Kidney (tissue), 14 donors: ENCODE measurements around the gene SLC34A3. TPM values are rescaled to one million over a fixed set of nuclear protein-coding genes. Genes with fewer than 3 reads are reported as not detected.
"Not testable (repeated sequence)": the region's sequence is repeated elsewhere in the genome, so short reads cannot be mapped to it uniquely, and the experiment has no call there.

Experiments
- DNase-seq, 5 donors: peaks; one replicate each; pipeline ENCODE4 v3.0.0-alpha.2; 2013 to 2020
- FAIRE-seq: peaks from 2 replicates; lab custom pipeline; 2012; peaks lifted over from hg19 to GRCh38; lab: Jason Lieb, UNC
- H3K27ac ChIP-seq, 2 donors: one replicate each; pipeline ENCODE4 v1.7.0; 2013; ENCODE audit warnings: low read depth in 2 of 2, low read length in 2 of 2, inconsistent platforms in 1 of 2
- H3K27me3 ChIP-seq: one replicate; pipeline ENCODE4 v1.7.1; 2013; ENCODE audit warnings: low read length, inconsistent platforms; ENCODE audit not compliant: control insufficient read depth, insufficient read depth
- H3K36me3 ChIP-seq, 3 donors: one replicate each; pipeline versions ENCODE4 v1.7.0 to v1.7.1; 2013; ENCODE audit warnings: low read length in 3 of 3, control low read depth in 1 of 3, inconsistent platforms in 1 of 3; ENCODE audit not compliant: insufficient read depth in 3 of 3, control insufficient read depth in 2 of 3
- H3K4me1 ChIP-seq, 3 donors: one replicate each; pipeline versions ENCODE4 v1.7.0 to v1.7.1; 2013; ENCODE audit warnings: low read length in 3 of 3, inconsistent platforms in 1 of 3, low read depth in 1 of 3; ENCODE audit not compliant: control insufficient read depth in 2 of 3, insufficient read depth in 2 of 3
- H3K4me3 ChIP-seq, 3 donors: one replicate each; pipeline versions ENCODE4 v1.7.0 to v1.8.1; 2013; ENCODE audit warnings: low read length in 3 of 3, control low read depth in 1 of 3, inconsistent platforms in 1 of 3
- H3K9ac ChIP-seq, 3 donors: one replicate each; pipeline versions ENCODE4 v1.7.0 to v1.7.1; 2013; ENCODE audit warnings: low read length in 3 of 3, control low read depth in 1 of 3, inconsistent platforms in 1 of 3
- H3K9me3 ChIP-seq, 3 donors: one replicate each; pipeline versions ENCODE4 v1.7.0 to v1.7.1; 2013; ENCODE audit warnings: low read length in 3 of 3, control low read depth in 1 of 3, inconsistent platforms in 1 of 3; ENCODE audit not compliant: control insufficient read depth in 2 of 3, insufficient read depth in 1 of 3
- intact Hi-C: fragments of 100-400 bp; cut with DNase I; formaldehyde crosslinking; loops from one replicate; pipeline ENCODE4 v1.11.1; 2022
- polyA plus RNA-seq: library from polyadenylated mRNA; stranded (reverse); fragments of 350-450 nt; fragmentation: Illumina TruSeq; extraction: RNeasy Lipid Tissue Mini Kit (QIAGEN cat#74804); gene quantifications from one replicate; pipeline ENCODE4 v1.2.3, GENCODE V29; 2014; ENCODE audit warnings: low read depth, low replicate concordance; ENCODE audit not compliant: insufficient read depth
- total RNA-seq: library from RNA; stranded (reverse); fragmentation: NEBNext Ultra II Directional; extraction: Animal tissue kit (Norgen Biotek cat#: 25700); gene quantifications from one replicate; pipeline ENCODE4 v1.2.1, GENCODE V29; 2021
- TF ChIP-seq, protein P1 (sequence below): IDR thresholded peaks from 3 replicates; pipeline ENCODE4 v1.5.1; 2012; ENCODE audit warnings: mild to moderate bottlenecking, moderate library complexity, borderline replicate concordance; ENCODE audit not compliant: insufficient read depth; ENCODE audit errors: extremely low read depth
- donor health status: control.
- donor health status: control.
- donor health status: control.
- donor health status: control.
- donor health status: control.
- donor health status: DM: yes; HTN: yes; CAD: no.
- donor health status: Normal renal cell carcinoma (clear cell type).

Gene SLC34A3
- total and polyA plus RNA-seq, 2 donors from 2014 or later = 0.13 to 36.0 TPM

- intact Hi-C loops = no loop called here
- Histone ChIP-seq H3K4me3 (peak within 1 kb of the TSS; percentile 48 to 76 (median 70)), H3K4me1 (peaks cover 0 to 23% (median 11%) of the 10 kb centered on the region in 3 donors), H3K9me3 (no peaks in the 10 kb centered on the region), H3K27ac (peak within 1 kb of the TSS; percentile 91 to 98), H3K9ac (peak within 1 kb of the TSS; percentile 22 to 77 (median 73)), H3K36me3 (peaks cover 2 to 13% (median 6%) of the 10 kb centered on the region in 3 donors), H3K27me3 (no peaks in the 10 kb centered on the region)
- TF ChIP-seq, protein P1, sequence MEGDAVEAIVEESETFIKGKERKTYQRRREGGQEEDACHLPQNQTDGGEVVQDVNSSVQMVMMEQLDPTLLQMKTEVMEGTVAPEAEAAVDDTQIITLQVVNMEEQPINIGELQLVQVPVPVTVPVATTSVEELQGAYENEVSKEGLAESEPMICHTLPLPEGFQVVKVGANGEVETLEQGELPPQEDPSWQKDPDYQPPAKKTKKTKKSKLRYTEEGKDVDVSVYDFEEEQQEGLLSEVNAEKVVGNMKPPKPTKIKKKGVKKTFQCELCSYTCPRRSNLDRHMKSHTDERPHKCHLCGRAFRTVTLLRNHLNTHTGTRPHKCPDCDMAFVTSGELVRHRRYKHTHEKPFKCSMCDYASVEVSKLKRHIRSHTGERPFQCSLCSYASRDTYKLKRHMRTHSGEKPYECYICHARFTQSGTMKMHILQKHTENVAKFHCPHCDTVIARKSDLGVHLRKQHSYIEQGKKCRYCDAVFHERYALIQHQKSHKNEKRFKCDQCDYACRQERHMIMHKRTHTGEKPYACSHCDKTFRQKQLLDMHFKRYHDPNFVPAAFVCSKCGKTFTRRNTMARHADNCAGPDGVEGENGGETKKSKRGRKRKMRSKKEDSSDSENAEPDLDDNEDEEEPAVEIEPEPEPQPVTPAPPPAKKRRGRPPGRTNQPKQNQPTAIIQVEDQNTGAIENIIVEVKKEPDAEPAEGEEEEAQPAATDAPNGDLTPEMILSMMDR = no peak
- peak; percentile 99 for FAIRE-seq
- DNase-seq = peak; percentile 99 to 100 (median 100)
Measured at GRCh38 chr9:137240841-137241489, 10.3 kb downstream of the SLC34A3 start, which contains the start of gene TUBB4B. TSS of gene TUBB4B (plus strand) at chr9:137241287. CDS start at chr9:137241361, 74 bp downstream.

GRCh38 chr9:137241490-137242268 lies 11.0 kb downstream of the SLC34A3 start:
- DNase-seq (peak in 1 of 5 donors; percentile 90), FAIRE-seq (no peak)
- peak overlapping the region; percentile 22 to 77 (median 71) for H3K9ac ChIP-seq
- H3K4me3 ChIP-seq = peak overlapping the region; percentile 48 to 76 (median 70)
- no peaks in the 10 kb centered on the region for H3K27me3 ChIP-seq
- H3K4me1 ChIP-seq = peaks cover 0 to 19% (median 11%) of the 10 kb centered on the region in 3 donors
- peaks cover 2 to 13% (median 6%) of the 10 kb centered on the region in 3 donors for H3K36me3 ChIP-seq
- H3K27ac ChIP-seq = peak overlapping the region; percentile 83 to 90
- TF ChIP-seq, protein P1 = no peak
- no peaks in the 10 kb centered on the region for H3K9me3 ChIP-seq
- intact Hi-C loops = no loop called here

DNA sequence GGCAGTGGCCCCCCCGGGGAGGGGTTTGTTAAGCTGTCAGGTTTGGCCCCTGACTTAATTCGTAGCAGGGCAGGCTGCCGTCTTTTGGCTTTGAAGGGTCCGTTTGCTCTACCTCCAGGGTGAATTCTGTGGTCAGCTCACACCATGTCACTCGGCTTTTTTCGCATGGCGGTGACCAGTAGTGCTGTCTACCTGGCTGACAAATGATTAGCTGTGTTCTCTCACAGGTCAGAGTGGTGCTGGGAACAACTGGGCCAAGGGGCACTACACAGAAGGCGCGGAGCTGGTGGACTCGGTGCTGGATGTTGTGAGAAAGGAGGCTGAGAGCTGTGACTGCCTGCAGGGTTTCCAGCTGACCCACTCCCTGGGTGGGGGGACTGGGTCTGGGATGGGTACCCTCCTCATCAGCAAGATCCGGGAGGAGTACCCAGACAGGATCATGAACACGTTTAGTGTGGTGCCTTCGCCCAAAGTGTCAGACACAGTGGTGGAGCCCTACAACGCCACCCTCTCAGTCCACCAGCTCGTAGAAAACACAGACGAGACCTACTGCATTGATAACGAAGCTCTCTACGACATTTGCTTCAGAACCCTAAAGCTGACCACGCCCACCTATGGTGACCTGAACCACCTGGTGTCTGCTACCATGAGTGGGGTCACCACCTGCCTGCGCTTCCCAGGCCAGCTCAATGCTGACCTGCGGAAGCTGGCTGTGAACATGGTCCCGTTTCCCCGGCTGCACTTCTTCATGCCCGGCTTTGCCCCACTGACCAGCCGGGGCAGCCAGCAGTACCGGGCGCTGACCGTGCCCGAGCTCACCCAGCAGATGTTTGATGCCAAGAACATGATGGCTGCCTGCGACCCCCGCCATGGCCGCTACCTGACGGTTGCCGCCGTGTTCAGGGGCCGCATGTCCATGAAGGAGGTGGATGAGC lies 11.8 kb downstream of the SLC34A3 start:
- peak overlapping the region; percentile 78 to 83 for H3K27ac ChIP-seq
- peaks cover 0 to 16% (median 11%) of the 10 kb centered on the region in 3 donors for H3K4me1 ChIP-seq

DNA sequence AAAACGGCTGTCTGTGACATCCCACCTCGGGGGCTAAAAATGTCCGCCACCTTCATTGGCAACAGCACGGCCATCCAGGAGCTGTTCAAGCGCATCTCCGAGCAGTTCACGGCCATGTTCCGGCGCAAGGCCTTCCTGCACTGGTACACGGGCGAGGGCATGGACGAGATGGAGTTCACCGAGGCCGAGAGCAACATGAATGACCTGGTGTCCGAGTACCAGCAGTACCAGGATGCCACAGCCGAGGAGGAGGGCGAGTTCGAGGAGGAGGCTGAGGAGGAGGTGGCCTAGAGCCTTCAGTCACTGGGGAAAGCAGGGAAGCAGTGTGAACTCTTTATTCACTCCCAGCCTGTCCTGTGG lies 12.5 kb downstream of the SLC34A3 start:
- DNase-seq, H3K9me3 ChIP-seq, H3K27ac ChIP-seq, H3K27me3 ChIP-seq, FAIRE-seq, intact Hi-C loops: not testable (repeated sequence)
- peaks cover 0 to 15% (median 11%) of the 10 kb centered on the region in 3 donors for H3K4me1 ChIP-seq
- peaks cover 2 to 13% (median 6%) of the 10 kb centered on the region in 3 donors for H3K36me3 ChIP-seq
- H3K4me3 ChIP-seq = peak overlapping the region in 1 of 3 donors; percentile 76
- H3K9ac ChIP-seq = peak overlapping the region in 1 of 3 donors; percentile 3

More for the DNA sequence above, 11.8 kb downstream of the SLC34A3 start:
- H3K4me3 ChIP-seq = peak overlapping the region; percentile 32 to 76 (median 70)
- FAIRE-seq (no peak), DNase-seq (no peak)
- no peaks in the 10 kb centered on the region for H3K27me3 ChIP-seq
- peak overlapping the region in 2 of 3 donors; percentile 71 to 77 for H3K9ac ChIP-seq
- H3K9me3 ChIP-seq = no peaks in the 10 kb centered on the region
- intact Hi-C loops = no loop called here
- TF ChIP-seq, protein P1 = no peak
- H3K36me3 ChIP-seq = peaks cover 2 to 13% (median 6%) of the 10 kb centered on the region in 3 donors
